Endothelial cell of umbilical vein (primary cell): Measurements from ENCODE around the gene GPR101. TPM values are rescaled to one million over a fixed set of nuclear protein-coding genes. Genes with fewer than 3 reads are reported as not detected.

Experiments used
- BruUV-seq: library from RNA; stranded (reverse); fragments of 400-500 nt; replicated peaks from 2 replicates; lab custom pipeline; 2021; lab: Mats Ljungman, UMichigan
- CTCF ChIA-PET: fragments of 300-600, 350-600 bp; sonication (Branson Sonifier 250); formaldehyde crosslinking; loops from one replicate; lab custom pipeline; 2021; ENCODE audit warnings: antibody characterized with exemption, inconsistent platforms; lab: Charles Lee
- POLR2A ChIA-PET: fragments of 300-600, 350-600 bp; sonication (Branson Sonifier 250); formaldehyde crosslinking; loops from one replicate; lab custom pipeline; 2021; ENCODE audit warnings: antibody characterized with exemption, inconsistent platforms; lab: Charles Lee
- DNase-seq: peaks from one replicate; pipeline ENCODE4 v3.0.0-alpha.2; 2011; ENCODE audit warnings: low read depth, low spot score
- FAIRE-seq: peaks from 2 replicates; lab custom pipeline; 2011; peaks lifted over from hg19 to GRCh38; lab: Jason Lieb, UNC
- H2AFZ ChIP-seq: 2 replicates; pipeline ENCODE4 v1.6.0; 2012; ENCODE audit warnings: low read depth, low read length, control low read depth, inconsistent platforms
- H3K27ac ChIP-seq: 2 replicates; pipeline ENCODE4 v1.5.1; 2011; ENCODE audit warnings: low read depth, mild to moderate bottlenecking, control low read depth, low read length, moderate library complexity; ENCODE audit not compliant: insufficient read depth
- H3K27me3 ChIP-seq, 2 experiments: 2 replicates each; pipeline versions ENCODE4 v1.6.0 to v1.6.1; 2011; ENCODE audit warnings: low read length in 2 of 2, mixed read lengths in 1 of 2; ENCODE audit not compliant: control insufficient read depth in 2 of 2, insufficient read depth in 2 of 2
- H3K36me3 ChIP-seq, 2 experiments: 2 replicates in 1 of 2; 3 replicates in 1 of 2; pipeline ENCODE4 v1.5.1; 2011; ENCODE audit warnings: low read length in 2 of 2, mild to moderate bottlenecking in 1 of 2, moderate library complexity in 1 of 2; ENCODE audit not compliant: control insufficient read depth in 2 of 2, insufficient read depth in 2 of 2; ENCODE audit errors: extremely low read depth in 1 of 2
- H3K4me1 ChIP-seq: 3 replicates; pipeline ENCODE4 v1.5.1; 2011; ENCODE audit warnings: mild to moderate bottlenecking, low read length; ENCODE audit not compliant: control insufficient read depth, insufficient read depth; ENCODE audit errors: extremely low read depth
- H3K4me2 ChIP-seq: 2 replicates; pipeline ENCODE4 v1.6.1; 2011; ENCODE audit warnings: low read length, control low read depth, mixed read lengths; ENCODE audit not compliant: insufficient read depth
- H3K4me3 ChIP-seq, 3 experiments: fragments of 200-600 bp in 1 of 3; sonication (generic), shearing (Covaris generic) in 1 of 3; replicated peaks in 1 of 3; 2 replicates each; pipeline ENCODE4 v1.5.1; 2011 to 2016; ENCODE audit warnings: control low read depth in 3 of 3, low read length in 3 of 3, mild to moderate bottlenecking in 2 of 3, inconsistent platforms in 1 of 3, low read depth in 1 of 3, moderate library complexity in 1 of 3; ENCODE audit not compliant: insufficient read depth in 1 of 3
- H3K79me2 ChIP-seq: 2 replicates; pipeline ENCODE4 v1.6.0; 2012; ENCODE audit warnings: low read length, inconsistent platforms; ENCODE audit not compliant: control insufficient read depth, insufficient read depth
- H3K9ac ChIP-seq: replicated peaks from 2 replicates; pipeline ENCODE3; 2011; ENCODE audit warnings: low read length, control low read depth; ENCODE audit not compliant: insufficient read depth; ENCODE audit errors: extremely low read depth
- H3K9me1 ChIP-seq: replicated peaks from 3 replicates; pipeline ENCODE4 v1.6.0; 2011; ENCODE audit warnings: mild to moderate bottlenecking, low read length; ENCODE audit not compliant: control insufficient read depth, insufficient read depth; ENCODE audit errors: extremely low read depth
- H3K9me3 ChIP-seq: replicated peaks from 2 replicates; pipeline ENCODE4 v1.5.1; 2012; ENCODE audit warnings: low read length, inconsistent platforms; ENCODE audit not compliant: control insufficient read depth, insufficient read depth
- H4K20me1 ChIP-seq: replicated peaks from 2 replicates; pipeline ENCODE3; 2011; ENCODE audit warnings: mild to moderate bottlenecking, low read length; ENCODE audit not compliant: control insufficient read depth, insufficient read depth; ENCODE audit errors: extremely low read depth
- CTCF ChIP-seq, 2 donors: IDR thresholded peaks; 1 replicate in 1 of 2; 2 replicates in 1 of 2; pipeline ENCODE4 v1.5.1; 2011; ENCODE audit warnings: low read length in 2 of 2, mild to moderate bottlenecking in 2 of 2, moderate library complexity in 2 of 2, control low read depth in 1 of 2, inconsistent platforms in 1 of 2, low read depth in 1 of 2; ENCODE audit not compliant: insufficient read depth in 1 of 2; ENCODE audit errors: extremely low read depth in 1 of 2
- EZH2 ChIP-seq: IDR thresholded peaks from 2 replicates; pipeline ENCODE4 v1.6.1; 2012; ENCODE audit warnings: borderline replicate concordance, low read depth, mild to moderate bottlenecking, moderate library complexity, low read length, inconsistent platforms; ENCODE audit not compliant: severe bottlenecking
- FOS ChIP-seq: IDR thresholded peaks from 2 replicates; pipeline ENCODE4 v1.6.1; 2011; ENCODE audit warnings: mild to moderate bottlenecking, low read length, moderate library complexity, borderline replicate concordance; ENCODE audit not compliant: insufficient read depth
- GATA2 ChIP-seq: IDR thresholded peaks from 2 replicates; pipeline ENCODE4 v1.7.0; 2011; ENCODE audit warnings: low read depth, mild to moderate bottlenecking, moderate library complexity, mixed read lengths, low read length; ENCODE audit not compliant: insufficient read length, insufficient read depth
- JUN ChIP-seq: IDR thresholded peaks from 2 replicates; pipeline ENCODE4 v1.6.1; 2011; ENCODE audit warnings: borderline replicate concordance, low read depth; ENCODE audit not compliant: insufficient read length, insufficient read depth
- MAX ChIP-seq: IDR thresholded peaks from 2 replicates; pipeline ENCODE4 v1.6.1; 2011; ENCODE audit not compliant: insufficient read depth, insufficient read length
- MYC ChIP-seq: IDR thresholded peaks from one replicate; pipeline ENCODE4 v1.6.1; 2011; ENCODE audit warnings: mild to moderate bottlenecking, low read depth, low read length
- POLR2A ChIP-seq: IDR thresholded peaks from 2 replicates; pipeline ENCODE4 v1.6.1; 2012; ENCODE audit warnings: low read depth, mild to moderate bottlenecking, control low read depth, low read length
- POLR2AphosphoS5 ChIP-seq: IDR thresholded peaks from 2 replicates; pipeline ENCODE4 v1.6.1; 2012; ENCODE audit warnings: low read depth, mild to moderate bottlenecking, control low read depth, low read length, moderate library complexity; ENCODE audit not compliant: insufficient read depth
- dilution Hi-C: fragments of 300-500 bp; cut with MboI; formaldehyde crosslinking; loops from one replicate; pipeline ENCODE4 v1.15.0; 2019; ENCODE audit warnings: low sequenced_read_pairs; ENCODE audit not compliant: extremely low pct_ligation_motif_present
- intact Hi-C: fragments of 100-400 bp; cut with micrococcal nuclease; formaldehyde crosslinking; loops from one replicate; pipeline ENCODE4 v1.10.0; 2022
- polyA plus RNA-seq, 4 experiments: library from polyadenylated mRNA; depleted of rRNA in 3 of 4; stranded (reverse) in 3 of 4; unstranded in 1 of 4; fragments of >200 nt; gene quantifications; 2 replicates each; pipeline versions ENCODE4 v1.2.1 to v1.2.3, GENCODE V29; 2011 to 2012; ENCODE audit warnings: missing spikeins in 1 of 4
- total RNA-seq: library from RNA; stranded (reverse); gene quantifications from 2 replicates; pipeline ENCODE4 v1.2.3, GENCODE V29; 2021

GPR101 gene
- total and polyA plus RNA-seq, 2 donors (not counting 3 experiments of a cell fraction or from before 2014, with no cell fraction given), result not detected

- Histone ChIP-seq H3K27me3 (no peaks in the 10 kb centered on the region), H3K79me2 (no peaks in the 10 kb centered on the region), H2AFZ (no peak overlapping the region), H3K9ac (no peak overlapping the region), H4K20me1 (no peaks in the 10 kb centered on the region), H3K4me2 (no peak overlapping the region), H3K4me1 (no peaks in the 10 kb centered on the region), H3K36me3 (no peaks in the 10 kb centered on the region), H3K9me1 (no peaks in the 10 kb centered on the region), H3K27ac (no peak overlapping the region), H3K9me3 (no peaks in the 10 kb centered on the region), H3K4me3 (no peak overlapping the region)
- TF ChIP-seq POLR2AphosphoS5 (no peak), MYC (no peak), EZH2 (no peak), POLR2A (no peak), FOS (no peak), GATA2 (no peak), CTCF (IDR thresholded peaks at IDR 0.05; ENCODE audit: extremely low read depth in 1 of 2, insufficient read depth in 1 of 2, low read depth in 1 of 2, low read length in 2 of 2) (no peak), MAX (no peak), JUN (no peak)
- no peak for FAIRE-seq
- dilution Hi-C loops, result no loop called here
- BruUV-seq, result no TSS peak
- POLR2A ChIA-PET, result no interaction called here
- no peak for DNase-seq
- intact Hi-C loops, result no loop called here
- CTCF ChIA-PET, result no interaction called here
Measured at GRCh38 chrX:137072396-137072795, 38.6 kb upstream of the GPR101 start.
